Measurements from ENCODE around the gene EFCAB6.

Gene EFCAB6

GRCh38 chr22:43829904-43830851, 18.1 kb upstream of the EFCAB6 start:
- no peak for DNase-seq

- no peak for DNase-seq
Measured at GRCh38 chr22:43828998-43829782, 17.1 kb upstream of the EFCAB6 start.

GRCh38 chr22:43828725-43828997, 16.6 kb upstream of the EFCAB6 start:
- no peak for DNase-seq

- no peak for DNase-seq
Measured at GRCh38 chr22:43827926-43828724, 16.0 kb upstream of the EFCAB6 start.

GRCh38 chr22:43827003-43827735, 15.1 kb upstream of the EFCAB6 start:
- no peak for DNase-seq

- no peak for DNase-seq
Measured at GRCh38 chr22:43826142-43827002, 14.3 kb upstream of the EFCAB6 start.

GRCh38 chr22:43825651-43826050, 13.5 kb upstream of the EFCAB6 start:
- no peak for DNase-seq

- no peak for DNase-seq
Measured at GRCh38 chr22:43824724-43825420, 12.8 kb upstream of the EFCAB6 start.

- no peak for DNase-seq
Measured at GRCh38 chr22:43823911-43824665, 12.0 kb upstream of the EFCAB6 start.

- DNase-seq: no peak
Measured at GRCh38 chr22:43823353-43823908, 11.3 kb upstream of the EFCAB6 start.

- no peak for DNase-seq
Measured at GRCh38 chr22:43821606-43822425, 9.7 kb upstream of the EFCAB6 start.

- DNase-seq: no peak
Measured at GRCh38 chr22:43820651-43821305, 8.7 kb upstream of the EFCAB6 start.

- no peak for DNase-seq
Measured at GRCh38 chr22:43819931-43820640, 8.0 kb upstream of the EFCAB6 start.

GRCh38 chr22:43819421-43819921, 7.4 kb upstream of the EFCAB6 start:
- no peak for DNase-seq

GRCh38 chr22:43818981-43819380, 6.9 kb upstream of the EFCAB6 start:
- no peak for DNase-seq

- no peak for DNase-seq
Measured at GRCh38 chr22:43817402-43817801, 5.3 kb upstream of the EFCAB6 start.

GRCh38 chr22:43814264-43814663, 2.2 kb upstream of the EFCAB6 start:
- no peak for DNase-seq
